Activated CD4-positive, alpha-beta T cell treated with anti-CD3 and anti-CD28 coated beads, Interleukin-2, amount 50 U/mL, for 24 hours (primary cell): ENCODE measurements around the gene PPFIA1.

Experiments used
- DNase-seq, 2 donors: peaks; one replicate each; pipeline ENCODE4 v3.0.0-alpha.2; 2020; ENCODE audit warnings: low read depth in 1 of 2, low spot score in 1 of 2

The PPFIA1 gene

GRCh38 chr11:70429724-70430521, 159.4 kb downstream of the PPFIA1 start:
- no peak for DNase-seq

GRCh38 chr11:70430671-70431574, 160.4 kb downstream of the PPFIA1 start:
- DNase-seq = no peak

- no peak for DNase-seq
These were observed 161.1 kb downstream of the PPFIA1 start for GRCh38 chr11:70431611-70432010.

GRCh38 chr11:70432065-70432464, 161.6 kb downstream of the PPFIA1 start:
- no peak for DNase-seq

GRCh38 chr11:70432580-70432979, 162.1 kb downstream of the PPFIA1 start:
- no peak for DNase-seq

- DNase-seq = no peak
These were observed 162.5 kb downstream of the PPFIA1 start for GRCh38 chr11:70433038-70433437.

GRCh38 chr11:70433526-70433925, 163.0 kb downstream of the PPFIA1 start:
- no peak for DNase-seq
